ENCODE data around the gene OR4B1.
"Not testable (repeated sequence)": the region's sequence is repeated elsewhere in the genome, so short reads cannot be mapped to it uniquely, and the experiment has no call there.

The OR4B1 gene, protein sequence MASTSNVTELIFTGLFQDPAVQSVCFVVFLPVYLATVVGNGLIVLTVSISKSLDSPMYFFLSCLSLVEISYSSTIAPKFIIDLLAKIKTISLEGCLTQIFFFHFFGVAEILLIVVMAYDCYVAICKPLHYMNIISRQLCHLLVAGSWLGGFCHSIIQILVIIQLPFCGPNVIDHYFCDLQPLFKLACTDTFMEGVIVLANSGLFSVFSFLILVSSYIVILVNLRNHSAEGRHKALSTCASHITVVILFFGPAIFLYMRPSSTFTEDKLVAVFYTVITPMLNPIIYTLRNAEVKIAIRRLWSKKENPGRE

DNA sequence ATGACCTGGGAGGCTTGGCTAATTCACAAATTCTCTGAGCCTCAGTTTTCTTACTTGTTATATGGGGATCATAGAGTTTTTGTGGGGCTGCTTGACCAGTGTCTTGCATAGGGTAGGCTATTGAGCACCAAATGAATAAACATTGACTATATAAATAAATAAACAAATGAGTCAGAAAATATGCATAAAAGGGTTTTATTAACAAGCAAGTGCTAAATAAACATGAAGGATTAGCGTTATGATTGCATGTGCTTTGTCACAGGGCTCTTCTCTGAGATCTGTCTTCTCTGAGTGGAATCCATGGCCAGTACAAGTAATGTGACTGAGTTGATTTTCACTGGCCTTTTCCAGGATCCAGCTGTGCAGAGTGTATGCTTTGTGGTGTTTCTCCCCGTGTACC is at the start of gene OR4B1:
OR4B1 (plus strand) TSS at position 301 of the 400 bp plus-strand sequence; CDS start at position 301, 0 bp downstream.
- DNase-seq = no peak

DNA sequence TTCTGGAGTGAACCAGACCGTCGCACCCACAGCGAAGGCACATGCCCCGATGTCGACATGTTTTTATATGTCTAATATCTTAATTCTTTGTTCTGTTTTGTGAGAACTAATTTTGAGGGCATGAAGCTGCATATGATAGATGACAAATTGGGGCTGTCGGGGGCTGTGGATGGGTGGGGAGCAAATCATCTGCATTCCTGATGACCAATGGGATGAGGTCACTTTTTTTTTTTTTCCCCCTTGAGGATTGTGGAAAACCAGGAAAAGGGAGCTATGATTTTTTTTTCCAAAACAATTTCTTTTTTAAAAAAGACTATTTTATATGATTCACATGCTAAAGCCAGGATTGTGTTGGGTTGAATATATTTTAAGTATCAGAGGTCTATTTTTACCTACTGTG is 49.2 kb upstream of the OR4B1 start:
- DNase-seq = no peak

DNA sequence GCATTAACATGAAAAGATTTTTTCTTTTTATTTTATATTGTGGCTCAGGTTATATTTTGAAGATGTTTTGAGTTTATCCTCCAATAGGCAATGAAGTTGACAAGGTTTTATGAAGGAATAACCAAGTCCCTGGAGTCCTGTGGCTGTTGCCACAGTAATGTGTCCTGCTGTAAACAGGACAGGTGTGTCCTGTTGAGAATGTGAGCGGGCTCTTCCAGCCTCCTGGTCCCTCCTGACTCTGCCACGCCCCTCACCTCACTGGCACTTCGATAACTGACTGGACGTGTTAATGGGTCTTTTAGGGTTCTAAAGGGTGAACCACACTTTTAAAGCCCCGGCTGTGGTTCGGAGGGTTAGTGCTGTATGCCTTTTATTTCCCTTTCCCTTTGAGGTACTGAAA is 47.8 kb upstream of the OR4B1 start:
- no peak for DNase-seq

DNA sequence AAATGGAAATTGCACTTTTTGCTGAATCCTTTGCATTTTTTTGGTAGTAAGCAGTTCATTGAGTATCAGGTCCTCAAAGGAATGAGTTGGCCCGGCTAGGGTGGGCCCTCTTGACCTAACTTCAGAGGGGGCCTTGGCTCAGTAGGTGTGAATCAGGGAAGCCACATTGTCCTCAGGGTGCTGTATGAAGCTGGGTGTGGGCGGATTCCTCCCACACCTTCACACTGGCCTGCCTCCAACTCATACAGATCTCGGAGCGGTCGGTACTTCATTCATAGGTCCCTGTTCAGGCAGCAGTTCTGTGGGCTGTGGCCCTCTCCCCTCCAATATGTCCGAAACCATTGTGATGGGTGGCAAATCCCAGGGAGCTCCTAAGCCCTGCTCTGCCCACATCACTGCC is 47.4 kb upstream of the OR4B1 start:
- DNase-seq = no peak

DNA sequence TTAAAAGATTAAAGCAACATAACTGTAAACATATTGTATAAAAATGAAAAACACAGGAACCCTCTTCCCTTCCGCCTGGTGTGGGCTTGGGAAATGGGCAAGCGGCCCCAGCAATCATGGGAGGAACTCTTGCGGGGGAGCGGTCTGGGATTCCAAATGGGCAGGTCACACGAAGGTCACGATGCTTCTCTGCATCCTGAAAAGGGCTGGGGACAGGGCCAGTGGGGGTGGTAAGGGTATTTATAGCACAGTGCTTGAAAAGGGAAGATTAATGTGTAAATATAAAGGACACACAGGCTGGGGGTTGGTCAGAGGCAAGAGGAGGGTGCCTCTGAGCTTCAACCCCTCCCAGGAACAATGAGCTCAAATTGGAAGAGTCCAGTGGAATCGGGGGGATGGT is 46.9 kb upstream of the OR4B1 start:
- DNase-seq = no peak

DNA sequence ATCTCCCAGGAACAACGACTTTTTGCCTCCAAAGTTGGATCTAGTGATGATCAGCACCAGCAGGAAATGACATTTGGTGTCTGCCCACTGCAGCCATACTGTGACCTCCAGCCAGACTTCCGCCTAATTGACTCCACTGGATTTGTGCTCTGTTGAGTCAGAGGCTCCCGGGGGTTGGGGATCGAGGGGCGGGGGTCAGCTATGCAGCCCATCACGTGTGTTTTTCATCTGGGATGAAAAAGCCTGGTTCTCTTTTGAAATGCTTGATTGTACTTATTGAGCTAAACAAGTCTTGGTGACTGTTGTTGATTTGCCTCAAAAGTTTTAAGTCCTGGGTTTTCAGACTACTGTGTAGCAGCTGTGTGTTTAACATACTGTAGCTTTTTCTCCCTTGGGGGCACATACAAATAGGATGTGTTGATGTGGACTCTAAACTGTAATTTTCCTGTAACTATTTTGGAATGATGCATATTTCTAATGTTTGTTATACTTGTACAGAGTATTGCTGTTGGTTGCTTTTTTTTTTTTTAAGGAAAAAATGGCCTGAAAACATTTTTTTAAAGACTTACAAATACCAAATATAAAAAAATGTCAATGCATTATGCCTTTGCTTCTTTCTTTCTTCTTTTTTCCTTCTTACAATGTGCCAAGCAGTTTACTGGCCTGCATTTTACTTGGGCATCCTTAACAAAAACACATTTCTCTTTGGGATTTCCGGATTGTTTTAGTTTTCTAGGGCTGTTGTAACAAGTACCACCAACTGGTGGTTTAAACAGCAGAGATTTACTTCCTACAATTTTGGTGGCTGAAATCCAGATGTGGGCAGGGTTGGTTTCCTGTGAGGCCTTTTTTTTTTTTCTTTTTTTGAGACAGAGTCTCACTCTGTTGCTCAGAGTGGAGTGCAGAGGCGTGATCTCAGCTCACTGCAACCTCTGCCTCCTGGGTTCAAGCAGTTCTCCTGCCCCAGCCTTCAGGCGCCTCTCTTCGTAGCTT is 46.1 kb upstream of the OR4B1 start:
- DNase-seq = no peak

DNA sequence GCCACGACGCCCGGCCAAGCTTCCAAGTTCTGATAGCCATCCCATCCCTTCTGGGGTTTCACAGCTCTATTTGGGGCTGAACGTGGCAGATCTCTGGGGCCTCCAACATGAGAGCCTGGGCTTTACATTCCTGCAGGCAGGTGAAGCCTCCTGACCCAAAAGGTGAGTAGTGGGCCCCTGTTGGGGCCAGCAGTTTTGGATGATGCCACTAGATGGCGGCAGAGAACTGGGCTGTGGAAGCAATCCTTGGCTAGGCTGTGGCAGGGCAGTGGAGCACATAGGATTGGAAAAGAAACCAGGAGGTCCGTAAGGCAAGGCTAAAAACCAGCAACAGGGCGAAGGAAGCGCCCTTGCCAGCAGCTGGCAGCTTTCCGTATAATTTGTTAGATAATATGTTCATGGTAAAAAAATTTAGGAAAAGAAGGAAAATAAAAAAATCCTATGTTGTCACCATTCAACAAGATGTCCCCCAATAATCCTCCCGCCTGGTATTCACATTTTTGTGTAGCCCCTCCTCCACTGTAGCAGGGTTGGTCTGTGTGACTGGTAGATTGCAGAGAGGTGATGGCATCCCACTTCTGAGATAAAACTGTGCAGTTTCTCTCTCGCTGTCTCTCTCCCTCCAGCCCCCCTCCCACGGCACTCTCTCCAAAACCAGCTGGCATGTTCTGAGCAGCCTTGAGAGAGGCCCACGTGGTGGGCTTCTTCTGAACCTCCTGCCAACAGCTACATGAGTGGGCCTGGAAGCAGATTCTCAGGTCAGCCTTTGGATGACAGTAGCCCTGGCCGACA is 43.6 kb upstream of the OR4B1 start:
- peak; percentile 41 to 61 for DNase-seq

DNA sequence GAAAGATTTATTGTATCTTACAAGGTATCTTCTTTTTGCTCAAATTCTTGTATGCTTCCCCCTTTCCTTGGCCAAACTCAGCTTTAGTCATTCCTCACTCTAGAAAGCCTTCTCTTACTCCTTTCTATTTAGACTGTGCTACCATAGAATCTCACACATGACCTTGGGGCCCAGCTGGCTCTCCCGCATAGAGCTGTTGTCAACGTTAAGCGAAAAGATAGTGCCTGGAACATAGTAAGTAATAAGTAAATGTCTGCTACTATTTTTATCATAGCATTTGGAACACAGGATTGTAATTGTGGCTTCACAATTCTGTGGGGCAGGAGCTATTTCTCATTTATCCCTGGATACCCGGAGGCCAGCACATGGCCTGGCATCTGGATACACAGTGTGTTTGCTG is 38.9 kb upstream of the OR4B1 start:
- DNase-seq = no peak

DNA sequence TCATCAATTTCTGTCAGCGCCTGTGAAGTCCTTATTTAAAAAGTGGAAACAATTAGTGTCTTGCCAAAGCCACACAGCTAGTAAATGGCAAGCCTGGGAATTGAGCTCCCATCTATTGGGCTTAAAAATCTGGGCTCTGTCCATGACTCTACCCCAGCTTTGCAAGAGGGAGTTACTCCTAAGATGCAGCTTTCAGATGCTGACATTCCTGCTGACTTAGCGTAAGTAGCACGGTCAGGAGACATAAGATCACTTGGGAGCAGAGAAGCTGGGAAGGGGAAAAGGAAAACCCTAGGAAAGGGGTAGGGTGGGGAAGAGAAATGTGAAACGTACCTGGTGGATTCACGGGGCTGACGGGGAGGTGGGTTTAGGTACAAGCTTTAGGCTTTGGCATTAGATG is 36.0 kb upstream of the OR4B1 start:
- no peak for DNase-seq

DNA sequence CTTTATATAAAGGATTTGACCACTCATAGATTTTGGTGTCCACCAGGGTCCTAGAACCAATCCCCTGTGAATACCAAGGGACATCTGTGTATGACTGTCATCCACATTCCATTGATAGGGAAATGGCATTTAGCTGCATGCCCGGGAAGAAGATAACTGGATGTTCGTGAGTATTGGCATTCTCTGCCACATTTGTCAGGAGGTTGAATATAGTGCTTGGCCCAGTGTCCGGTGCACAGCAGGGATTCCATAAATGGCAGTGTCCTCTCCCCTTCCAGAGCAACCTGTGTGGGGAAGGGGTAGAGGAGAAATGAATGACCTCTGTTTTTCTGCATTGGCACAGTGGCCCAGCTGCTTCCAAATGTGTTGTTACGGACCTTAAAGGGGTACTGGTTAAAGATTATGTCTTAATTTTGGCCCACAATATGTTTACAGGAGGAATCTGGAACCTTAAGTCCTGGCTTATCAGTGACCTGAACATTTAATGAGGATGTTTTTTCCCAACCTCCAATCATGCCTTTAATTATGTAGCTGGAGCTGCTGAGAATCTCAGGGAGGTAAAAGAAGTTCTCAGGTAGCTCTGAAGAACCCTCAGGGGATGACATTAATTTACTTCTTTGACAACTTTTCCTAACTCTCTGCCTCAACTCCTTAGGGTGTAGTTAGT is 33.6 kb upstream of the OR4B1 start:
- no peak for DNase-seq

DNA sequence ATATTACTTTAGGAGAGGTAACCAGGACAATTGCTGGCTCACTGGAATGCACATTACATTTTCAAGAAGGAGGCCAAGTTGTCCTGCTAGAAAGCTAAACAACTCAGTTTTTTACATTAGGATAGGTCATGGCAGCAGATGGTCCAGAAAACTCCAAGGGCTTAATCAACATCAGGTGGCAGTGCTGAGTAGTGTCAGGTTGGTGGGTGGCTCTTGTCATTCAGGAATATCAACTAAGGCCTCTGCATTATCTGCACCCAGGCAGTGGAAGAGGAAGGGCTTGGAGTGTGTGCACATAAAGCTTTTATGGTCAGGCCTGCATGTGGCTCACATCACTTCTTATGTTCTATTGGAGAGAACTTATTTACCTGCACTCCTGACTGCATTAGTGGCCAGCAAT is 32.2 kb upstream of the OR4B1 start:
- DNase-seq = no peak

DNA sequence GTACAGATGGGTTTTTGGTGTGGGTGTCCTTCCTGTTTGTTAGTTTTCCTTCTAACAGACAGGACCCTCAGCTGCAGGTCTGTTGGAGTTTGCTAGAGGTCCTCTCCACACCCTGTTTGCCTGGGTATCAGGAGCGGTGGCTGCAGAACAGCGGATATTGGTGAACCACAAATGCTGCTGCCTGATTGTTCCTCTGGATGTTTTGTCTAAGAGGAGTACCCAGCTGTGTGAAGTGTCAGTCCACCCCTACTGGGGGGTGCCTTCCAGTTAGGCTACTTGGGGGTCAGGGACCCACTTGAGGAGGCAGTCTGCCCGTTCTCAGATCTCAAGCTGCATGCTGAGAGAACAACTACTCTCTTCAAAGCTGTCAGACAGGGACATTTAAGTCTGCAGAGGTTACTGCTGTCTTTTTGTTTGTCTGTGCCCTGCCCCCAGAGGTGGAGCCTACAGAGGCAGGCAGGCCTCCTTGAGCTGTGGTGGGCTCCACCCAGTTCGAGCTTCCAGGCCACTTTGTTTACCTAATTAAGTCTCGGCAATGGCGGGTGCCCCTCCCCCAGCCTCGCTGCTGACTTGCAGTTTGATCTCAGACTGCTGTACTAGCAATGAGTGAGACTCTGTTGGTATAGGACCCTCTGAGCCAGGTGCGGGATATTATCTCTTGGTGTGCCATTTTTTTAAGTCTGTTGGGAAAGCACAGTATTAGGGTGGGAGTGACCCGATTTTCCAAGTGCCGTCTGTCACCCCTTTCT is 25.5 kb upstream of the OR4B1 start:
- DNase-seq = peak in 1 of 2 donors; percentile 18

DNA sequence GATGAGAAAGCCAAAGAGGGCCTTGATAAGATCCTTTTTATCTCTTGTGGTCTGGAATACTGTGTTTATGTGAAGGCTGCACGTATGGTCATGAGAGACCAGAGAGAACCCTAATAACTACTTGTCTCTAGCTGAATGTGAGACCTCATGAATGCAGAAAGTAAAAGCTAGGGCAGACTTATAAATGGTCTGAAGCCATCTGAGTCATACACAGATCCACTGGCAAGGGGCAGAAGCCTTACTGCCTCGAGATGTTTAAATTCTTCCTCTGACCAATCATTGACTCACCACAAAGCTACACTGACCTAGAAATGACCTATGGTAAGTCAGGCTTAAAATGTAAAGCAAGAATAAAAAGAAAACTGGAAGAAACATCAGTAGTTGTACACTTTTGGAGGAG is 22.7 kb upstream of the OR4B1 start:
- no peak for DNase-seq

DNA sequence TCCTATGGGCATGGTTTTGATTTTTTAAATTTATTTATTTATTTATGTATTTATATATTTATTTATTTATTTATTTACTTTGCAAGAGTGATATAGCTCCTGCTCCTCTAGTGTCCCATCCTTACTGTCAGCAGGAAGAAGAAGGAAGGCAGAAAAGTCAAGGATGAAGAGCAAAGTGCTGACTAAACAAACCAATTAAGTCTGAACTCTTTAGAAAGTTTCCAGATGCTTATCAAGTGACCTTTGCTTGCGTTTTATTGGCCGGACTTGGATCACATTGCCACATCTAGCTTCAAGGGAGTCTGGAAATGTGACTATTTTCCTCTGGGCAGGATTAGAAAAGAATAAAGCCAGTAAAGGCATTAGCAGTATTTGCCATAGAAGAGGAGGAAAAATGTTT is 8.7 kb upstream of the OR4B1 start:
- DNase-seq = no peak

DNA sequence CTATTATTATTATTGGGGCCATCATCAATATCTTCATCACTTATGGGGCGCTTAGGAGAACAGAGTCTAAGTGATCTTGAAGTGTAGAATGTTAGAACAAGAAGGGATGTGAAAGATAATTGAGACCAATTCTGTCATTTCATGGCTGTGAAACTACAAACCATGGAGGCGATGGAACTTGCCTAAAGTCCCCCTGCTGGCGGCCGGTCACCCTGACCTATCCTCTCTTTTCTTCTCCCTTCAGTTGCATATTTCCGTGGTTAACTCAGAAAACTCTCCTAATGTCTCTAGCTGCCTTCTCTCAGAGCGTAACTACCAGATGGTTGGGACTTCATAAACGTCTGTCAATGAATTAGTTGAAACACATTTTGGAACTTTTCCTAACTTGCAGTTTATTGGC is 6.6 kb upstream of the OR4B1 start:
- no peak for DNase-seq

DNA sequence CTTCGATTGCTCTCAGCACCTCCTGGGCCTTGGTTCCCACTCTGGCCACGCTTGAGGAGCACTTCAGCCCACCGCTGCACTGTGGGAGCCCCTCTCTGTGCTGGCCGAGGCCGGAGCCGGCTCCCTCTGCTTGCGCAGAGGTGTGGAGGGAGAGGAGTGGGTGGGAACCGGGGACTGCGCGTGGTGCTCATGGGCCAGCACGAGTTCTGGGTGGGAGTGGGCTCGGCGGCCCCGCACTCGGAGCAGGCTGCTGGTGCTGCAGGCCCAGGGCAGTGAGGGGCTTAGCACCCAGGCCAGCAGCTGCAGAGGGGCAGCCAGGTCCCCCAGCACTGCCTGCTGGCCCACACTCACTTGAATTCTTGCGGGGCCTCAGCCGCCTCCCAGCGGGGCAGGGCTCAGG is 12.2 kb downstream of the OR4B1 start:
- DNase-seq = no peak

DNA sequence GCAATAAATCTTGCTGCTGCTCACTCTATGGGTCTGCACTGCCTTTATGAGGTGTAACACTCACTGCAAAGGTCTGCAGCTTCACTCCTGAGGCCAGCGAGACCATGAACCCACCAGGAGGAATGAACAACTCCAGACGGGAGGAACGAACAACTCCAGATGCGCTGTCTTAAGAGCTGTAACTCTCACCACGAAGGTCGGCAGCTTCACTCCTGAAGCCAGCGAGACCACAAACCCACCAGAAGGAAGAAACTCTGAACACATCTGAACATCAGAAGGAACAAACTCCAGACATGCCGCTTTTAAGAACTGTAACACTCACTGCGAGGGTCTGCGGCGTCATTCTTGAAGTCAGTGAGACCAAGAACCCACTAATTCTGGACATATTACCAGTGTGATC is 13.4 kb downstream of the OR4B1 start:
- not testable (repeated sequence) for DNase-seq

DNA sequence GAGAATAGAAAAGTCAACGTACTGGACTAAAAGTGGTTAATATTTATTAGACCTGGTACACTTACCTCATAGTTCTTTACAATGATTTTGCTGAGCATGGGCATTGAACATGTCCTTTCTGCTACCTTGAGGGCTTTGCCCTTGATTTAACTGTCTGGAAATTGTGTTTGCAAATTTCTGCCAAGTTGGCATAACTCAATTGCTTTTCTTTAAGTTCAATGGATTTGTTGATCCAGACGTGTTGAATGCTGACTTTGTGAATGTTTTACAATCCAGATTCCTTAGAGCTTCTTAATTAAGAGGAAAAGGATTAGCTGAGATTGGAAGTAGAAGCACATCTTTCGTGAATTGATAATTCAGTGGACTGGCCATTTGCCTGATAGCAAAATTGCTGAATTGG is 21.1 kb downstream of the OR4B1 start:
- DNase-seq = no peak

DNA sequence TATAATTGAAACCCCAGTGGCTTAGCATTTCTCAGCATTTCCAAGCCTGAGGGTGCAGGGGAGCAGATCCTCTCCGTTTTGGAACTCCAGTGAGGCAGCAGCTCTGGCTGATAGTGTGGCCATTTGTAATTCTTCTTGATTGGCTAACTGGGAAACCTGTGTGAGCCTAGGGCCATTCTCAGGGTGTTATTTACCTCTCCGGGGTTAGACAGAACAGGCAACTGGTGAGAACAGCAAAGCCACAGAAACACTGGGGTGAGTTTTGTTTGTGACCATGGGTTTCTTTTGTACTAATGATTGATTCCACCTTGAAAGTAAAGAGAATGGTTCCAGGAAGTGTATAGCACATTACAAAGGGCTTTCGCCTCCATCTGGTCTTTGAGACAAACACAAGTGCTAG is 25.9 kb downstream of the OR4B1 start:
- no peak for DNase-seq

DNA sequence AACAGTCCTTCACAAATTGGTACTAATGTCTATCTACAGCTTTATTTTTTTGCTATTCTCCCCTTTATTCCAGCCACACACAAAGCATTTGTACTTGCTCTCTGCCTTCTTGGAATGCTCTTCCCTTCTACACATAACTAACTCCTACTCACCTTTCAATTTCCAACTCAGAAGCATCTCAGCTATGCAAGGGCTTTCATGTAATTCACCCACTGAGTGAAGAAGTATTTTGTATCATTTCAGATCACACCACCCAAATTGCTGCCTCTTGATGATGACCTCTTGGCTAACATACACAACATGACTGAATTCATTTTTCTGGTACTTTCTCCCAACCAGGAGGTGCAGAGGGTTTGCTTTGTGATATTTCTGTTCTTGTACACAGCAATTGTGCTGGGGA is 28.2 kb downstream of the OR4B1 start, which contains the start of gene OR4X2:
OR4X2 (plus strand) TSS at position 301 of the 400 bp plus-strand sequence; CDS start at position 301, 0 bp downstream.
- no peak for DNase-seq

DNA sequence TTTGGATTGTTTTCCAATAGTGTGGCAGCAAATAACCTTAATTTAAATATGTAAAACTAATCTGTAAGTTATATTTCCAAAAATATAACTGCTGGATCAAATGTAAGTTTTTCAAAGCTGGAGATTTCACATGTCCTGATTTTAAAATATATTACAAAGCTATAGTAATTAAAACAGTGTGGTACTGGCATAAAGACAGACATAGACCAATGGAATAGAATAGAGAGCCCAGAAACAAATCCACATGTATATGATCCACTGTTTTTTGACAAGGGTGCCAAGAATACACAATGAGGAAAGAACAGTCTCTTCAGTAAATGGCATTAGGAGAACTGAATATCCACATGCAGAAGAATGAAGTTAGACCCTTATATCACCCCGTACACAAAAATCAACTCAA is 32.3 kb downstream of the OR4B1 start:
- no peak for DNase-seq

DNA sequence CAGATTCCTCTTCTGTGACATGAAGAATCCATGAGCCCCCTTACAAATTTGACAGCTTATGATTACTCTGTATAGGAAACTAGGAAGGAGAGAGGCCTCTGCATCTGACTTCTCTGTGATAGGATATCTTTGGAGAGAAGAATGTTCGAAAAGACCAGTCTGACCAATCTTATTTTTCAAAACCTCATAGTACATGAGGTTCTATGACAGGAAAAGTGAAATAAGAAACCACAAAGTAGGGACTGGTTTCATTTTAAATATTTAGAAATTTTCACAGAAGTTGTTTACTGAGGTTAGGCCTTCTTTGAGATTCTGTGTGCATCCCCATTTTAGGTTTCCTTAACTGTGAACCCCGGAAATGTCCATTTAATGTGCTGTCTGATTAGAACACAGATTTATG is 45.0 kb downstream of the OR4B1 start:
- DNase-seq = no peak
